AG04449 (cell line): ENCODE data around the gene FAM219B.

Experiments
- CTCF ChIA-PET: fragments of 350-600 bp; formaldehyde crosslinking; extraction: SDS; loops from one replicate; lab custom pipeline; 2021; ENCODE audit warnings: antibody characterized with exemption; lab: Yijun Ruan, JAX
- POLR2A ChIA-PET: fragments of 400-600, 350-600 bp; formaldehyde crosslinking; extraction: SDS; loops from one replicate; lab custom pipeline; 2020; ENCODE audit warnings: antibody characterized with exemption, inconsistent platforms; lab: Yijun Ruan, JAX
- DNase-seq: peaks from one replicate; pipeline ENCODE4 v3.0.0-alpha.2; 2010; ENCODE audit warnings: low read depth, low spot score
- H3K4me3 ChIP-seq: 2 replicates; pipeline ENCODE4 v1.5.1; 2011; ENCODE audit warnings: low read depth, mild to moderate bottlenecking, control low read depth, low read length
- CTCF ChIP-seq: IDR thresholded peaks from one replicate; pipeline ENCODE4 v1.5.1; 2011; ENCODE audit warnings: mild to moderate bottlenecking, moderate library complexity, low read length, control low read depth, inconsistent platforms; ENCODE audit not compliant: insufficient read depth; ENCODE audit errors: missing control alignments

FAM219B gene

GRCh38 chr15:74856537-74856936, 50.1 kb downstream of the FAM219B start:
- no peak for DNase-seq
- TF ChIP-seq CTCF, result no peak
- POLR2A ChIA-PET, result no interaction called here
- H3K4me3 ChIP-seq, result no peak overlapping the region
- CTCF ChIA-PET, result interaction anchor here (1.5 to 3.9 kb wide), 3 partner anchors 9 to 45 kb away, joined by 4 to 14 read pairs (median 10); partner anchors contain the start of gene ULK3

GRCh38 chr15:74855857-74856256, 50.8 kb downstream of the FAM219B start:
- ChIA-PET CTCF (interaction anchor here (1.2 to 3.9 kb wide), 4 partner anchors 8 to 46 kb away, joined by 3 to 14 read pairs (median 7); partner anchors contain the start of gene ULK3), POLR2A (interaction anchor here (0.9 kb wide), 1 partner anchor 13 kb away, joined by 3 read pairs; no protein-coding TSS in a partner anchor)
- no peak overlapping the region for H3K4me3 ChIP-seq
- TF ChIP-seq CTCF, result no peak
- DNase-seq, result no peak

GRCh38 chr15:74854453-74855022, 52.1 kb downstream of the FAM219B start:
- H3K4me3 ChIP-seq, result no peak overlapping the region
- TF ChIP-seq CTCF, result no peak
- ChIA-PET CTCF (interaction anchor here (1.2 to 3.9 kb wide), 3 partner anchors 12 to 47 kb away, joined by 3 to 14 read pairs (median 5); partner anchors contain the start of gene ULK3), POLR2A (interaction anchor here (0.9 kb wide), 1 partner anchor 12 kb away, joined by 3 read pairs; no protein-coding TSS in a partner anchor)
- DNase-seq, result no peak

- POLR2A ChIA-PET, result no interaction called here
- CTCF ChIA-PET, result no interaction called here
- TF ChIP-seq CTCF, result no peak
- no peak overlapping the region for H3K4me3 ChIP-seq
- DNase-seq, result no peak
Measured at GRCh38 chr15:74851960-74852359, 54.7 kb downstream of the FAM219B start.

GRCh38 chr15:74850393-74850792, 56.3 kb downstream of the FAM219B start:
- no peak overlapping the region for H3K4me3 ChIP-seq
- ChIA-PET CTCF (interaction anchor here (3.1 kb wide), 1 partner anchor 79 kb away, joined by 10 read pairs; no protein-coding TSS in a partner anchor), POLR2A (no interaction called here)
- no peak for TF ChIP-seq CTCF
- no peak for DNase-seq
